Pancreas (tissue), 10 donors: ENCODE results near the gene TUBA3D. TPM values are rescaled to one million over a fixed set of nuclear protein-coding genes. Genes with fewer than 3 reads are reported as not detected.
"Not testable (repeated sequence)": the region's sequence is repeated elsewhere in the genome, so short reads cannot be mapped to it uniquely, and the experiment has no call there.

ENCODE experiments used
- ATAC-seq, 4 donors: fragments of 200-7000 bp; cut with Tn5 transposase; one replicate each; pipeline versions ENCODE4 v1.8.0 to v1.9.1; 2020; ENCODE audit warnings: mild to moderate bottlenecking in 4 of 4, moderate library complexity in 4 of 4
- DNase-seq, 6 donors: peaks; one replicate each; pipeline ENCODE4 v3.0.0-alpha.2; 2020
- FAIRE-seq: peaks from 2 replicates; lab custom pipeline; 2012; peaks lifted over from hg19 to GRCh38; lab: Jason Lieb, UNC
- H3K27ac ChIP-seq, 4 donors: fragments of 200-600 bp; sonication (generic); 1 replicate in 3 of 4; 2 replicates in 1 of 4; pipeline versions ENCODE4 v1.5.0 to v1.8.0; 2020
- H3K27me3 ChIP-seq, 4 donors: fragments of 200-600 bp; one replicate each; pipeline ENCODE4 v1.8.0; 2021
- H3K36me3 ChIP-seq, 3 donors: fragments of 200-600 bp; sonication (generic) in 1 of 3; one replicate each; pipeline versions ENCODE4 v1.5.0 to v1.8.0; 2020 to 2021
- H3K4me1 ChIP-seq, 3 donors: fragments of 200-600 bp; one replicate each; pipeline ENCODE4 v1.8.0; 2021
- H3K4me3 ChIP-seq, 4 donors: fragments of 200-600 bp; sonication (generic) in 2 of 4; one replicate each; pipeline versions ENCODE4 v1.5.0 to v1.8.0; 2020 to 2021
- H3K9me3 ChIP-seq, 4 donors: fragments of 200-600 bp; one replicate each; pipeline ENCODE4 v1.8.0; 2021
- CTCF ChIP-seq, 4 donors: fragments of 200-600 bp; sonication (generic) in 3 of 4; IDR thresholded peaks; one replicate each; pipeline versions ENCODE4 v1.5.0 to v1.8.0; 2021; ENCODE audit warnings: antibody characterized with exemption in 4 of 4
- WGBS, 2 donors: extraction: QIAGEN DNeasy Blood & Tissue Kit; methylation state at CpG; one replicate each; pipeline ENCODE4 v1.1.7; 2013; 5-methylcytosine and 5-hydroxymethylcytosine counted together
- intact Hi-C, 3 donors: fragments of 100-400 bp; cut with DNase I; formaldehyde crosslinking; loops; one replicate each; pipeline versions ENCODE4 v1.11.1 to v1.14.2; 2022
- polyA plus RNA-seq, 2 donors: library from polyadenylated mRNA; stranded (reverse); fragments of 200-250 nt; gene quantifications; one replicate each; pipeline ENCODE4 v1.2.3, GENCODE V29; 2013
- total RNA-seq, 6 donors: library from RNA; stranded (reverse); fragmentation: NEBNext Ultra II Directional in 4 of 6; extraction: Animal tissue kit (Norgen Biotek cat#: 25700) in 4 of 6; gene quantifications; one replicate each; pipeline versions ENCODE4 v1.2.1 to v1.2.4, GENCODE V29; 2021 to 2023
- donor health status: healthy with polysubstance abuse.
- donor health status: DM: no; HTN: no; CAD: no; lungs with moderate emphysema.
- donor health status: DM: no; HTN: no; CAD: no.
- donor health status: control.
- donor health status: control.
- donor health status: Bipolar disorder and iron deficiency.
- donor health status: DM: yes; HTN: yes; CAD: no.
- donor health status: DM: no; HTN: no; CAD: no.
- donor health status: DM: no; HTN: no; CAD: no.
- donor health status: DM: yes; HTN: yes; CAD: no.

Gene TUBA3D
- total and polyA plus RNA-seq, 8 donors = 0.12 to 0.23 TPM; not detected in 6

GRCh38 chr2:131521961-131522781 is 46.3 kb downstream of the TUBA3D start:
- intact Hi-C loops = no loop called here
- WGBS, 2 donors = 76 to 82% methylated on average over 19 to 20 of the region's 20 CpGs
- Histone ChIP-seq H3K27me3 (no peaks in the 10 kb centered on the region), H3K36me3 (peaks cover 0 to 11% (median 3%) of the 10 kb centered on the region in 3 donors), H3K4me1 (peaks cover 0 to under 1% (median 0%) of the 10 kb centered on the region in 3 donors), H3K4me3 (no peak overlapping the region), H3K27ac (no peak overlapping the region), H3K9me3 (no peaks in the 10 kb centered on the region)
- DNase-seq (peak in 1 of 6 donors; percentile 54), ATAC-seq (peak in 1 of 4 donors; percentile 15), FAIRE-seq (no peak)
- no peak for TF ChIP-seq CTCF (IDR thresholded peaks at IDR 0.05)

GRCh38 chr2:131525256-131525655 is 49.3 kb downstream of the TUBA3D start:
- ATAC-seq, FAIRE-seq: not testable (repeated sequence)
- DNase-seq = peak in 1 of 6 donors; percentile 1

GRCh38 chr2:131527131-131528001 is 51.4 kb downstream of the TUBA3D start, which contains the start of gene CCDC74A:
CCDC74A (plus strand) TSS chr2:131527888; CDS start chr2:131527971, 83 bp downstream.
- peak; percentile 95 to 98 (median 96) for ATAC-seq
- DNase-seq = peak; percentile 70 to 87 (median 82)
- H3K4me1 ChIP-seq, intact Hi-C loops, FAIRE-seq, H3K27ac ChIP-seq, H3K36me3 ChIP-seq, H3K9me3 ChIP-seq, H3K27me3 ChIP-seq: not testable (repeated sequence)
- peak within 1 kb of the TSS in 3 of 4 donors; percentile 12 to 36 (median 29) for H3K4me3 ChIP-seq
- WGBS, 2 donors = 30 to 31% methylated on average over 38 to 41 of the region's 47 CpGs

More at GRCh38 chr2:131525256-131525655, 49.3 kb downstream of the TUBA3D start:
- 70 to 80% methylated on average over 2 of the region's 2 CpGs for WGBS, 2 donors
- H3K9me3 ChIP-seq, H3K36me3 ChIP-seq, intact Hi-C loops, H3K27ac ChIP-seq, H3K4me3 ChIP-seq, H3K27me3 ChIP-seq, H3K4me1 ChIP-seq: not testable (repeated sequence)

GRCh38 chr2:131528981-131529863 is 53.3 kb downstream of the TUBA3D start:
- H3K4me3 ChIP-seq = peak overlapping the region in 1 of 4 donors; percentile 36
- FAIRE-seq, H3K36me3 ChIP-seq, H3K4me1 ChIP-seq, H3K27ac ChIP-seq, H3K27me3 ChIP-seq, ATAC-seq, intact Hi-C loops, H3K9me3 ChIP-seq: not testable (repeated sequence)
- WGBS, 2 donors = 73 to 81% methylated on average over 23 to 25 of the region's 26 CpGs
- DNase-seq = peak in 3 of 6 donors; percentile 14 to 68 (median 54)

GRCh38 chr2:131529864-131530445 is 54.0 kb downstream of the TUBA3D start:
- peak in 2 of 6 donors; percentile 15 to 50 for DNase-seq
- H3K4me1 ChIP-seq, H3K27me3 ChIP-seq, H3K27ac ChIP-seq, H3K9me3 ChIP-seq, intact Hi-C loops, FAIRE-seq, H3K36me3 ChIP-seq, H3K4me3 ChIP-seq, ATAC-seq: not testable (repeated sequence)
- 77 to 81% methylated on average over 4 to 5 of the region's 5 CpGs for WGBS, 2 donors

GRCh38 chr2:131530626-131531344 is 54.9 kb downstream of the TUBA3D start:
- FAIRE-seq, H3K4me1 ChIP-seq, H3K27ac ChIP-seq, intact Hi-C loops, H3K4me3 ChIP-seq, H3K9me3 ChIP-seq, H3K36me3 ChIP-seq, H3K27me3 ChIP-seq, ATAC-seq: not testable (repeated sequence)
- 68 to 77% methylated on average over 12 to 21 of the region's 22 CpGs for WGBS, 2 donors
- peak in 3 of 6 donors; percentile 4 to 52 (median 8) for DNase-seq

GRCh38 chr2:131531547-131532185 is 55.7 kb downstream of the TUBA3D start:
- DNase-seq, intact Hi-C loops, H3K27me3 ChIP-seq, H3K4me1 ChIP-seq, H3K27ac ChIP-seq, FAIRE-seq, ATAC-seq, H3K36me3 ChIP-seq, H3K9me3 ChIP-seq, H3K4me3 ChIP-seq: not testable (repeated sequence)
- WGBS, 2 donors = 43 to 77% methylated on average over 1 to 9 of the region's 11 CpGs
